ENCODE data around the gene MELTF. TPM values are rescaled to one million over a fixed set of nuclear protein-coding genes. Genes with fewer than 3 reads are reported as not detected.

Gene MELTF
- total and polyA plus RNA-seq, 9 of the 15 experiments (the other 6 are each of a cell fraction or from before 2014, with no cell fraction given): 0.35 to 10.5 (median 4.5) TPM

DNA sequence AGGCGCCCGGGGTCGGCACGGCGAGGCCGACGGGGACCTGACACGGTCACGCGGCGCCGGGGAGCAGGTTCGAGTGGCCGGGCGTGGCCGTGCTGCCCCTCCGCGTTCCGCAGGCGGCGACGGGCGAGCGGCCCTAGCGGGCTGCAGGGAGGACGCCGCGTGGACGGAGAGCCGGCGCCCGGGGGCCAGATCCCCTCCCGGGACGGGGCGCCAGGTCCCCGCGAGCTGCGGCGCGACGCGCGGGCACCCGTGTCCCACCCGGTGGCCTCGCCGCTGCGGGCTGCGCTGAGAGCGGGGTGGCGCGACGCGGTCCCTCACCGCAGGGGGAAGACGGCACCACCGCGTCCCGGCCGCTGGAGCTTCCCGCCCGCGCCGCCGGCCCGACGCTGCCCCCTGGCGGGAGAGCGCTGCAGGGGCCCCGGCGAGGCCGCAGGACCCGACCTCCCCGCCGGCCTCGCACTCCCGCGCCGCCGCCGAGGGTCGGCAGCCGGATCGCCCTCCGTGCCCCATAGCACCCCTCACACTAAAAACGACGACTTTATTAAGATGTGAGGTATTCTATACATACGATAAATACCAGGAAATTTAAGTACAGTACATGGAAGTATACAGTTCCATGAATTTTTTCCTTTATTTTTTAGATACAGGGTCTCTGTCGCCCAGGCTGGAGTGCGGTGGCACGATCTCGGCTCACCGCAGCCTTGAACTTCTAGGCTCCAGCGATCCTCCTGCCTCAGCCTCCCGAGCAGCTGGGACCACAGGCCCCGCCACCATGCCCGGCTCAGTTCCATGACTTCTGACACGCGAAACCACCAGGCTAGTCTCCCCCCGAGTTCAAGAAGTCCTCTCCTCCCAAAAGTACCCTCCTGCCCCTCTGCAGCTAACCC, 59.7 kb downstream of the MELTF start (continued):
- no peak for TF ChIP-seq MAFF (IDR thresholded peaks at IDR 0.05; ENCODE audit: low read length)
- TF ChIP-seq ZNF133 (CRISPR knock-in tag; IDR thresholded peaks at IDR 0.05): no peak
- TF ChIP-seq ZNF232 (CRISPR knock-in tag; IDR thresholded peaks at IDR 0.05): no peak
- no peak for TF ChIP-seq POLR2AphosphoS5 (IDR thresholded peaks at IDR 0.05; ENCODE audit: control insufficient read depth, insufficient read depth, low read depth, low read length)
- no peak for TF ChIP-seq ETV1 (tag; conservative IDR thresholded peaks at IDR 0.05; ENCODE audit: low read depth)
- no peak for TF ChIP-seq BHLHE40 (IDR thresholded peaks at IDR 0.05; ENCODE audit: low read length)
- no peak for TF ChIP-seq ZNF717 (CRISPR knock-in tag; IDR thresholded peaks at IDR 0.05)
- no peak for TF ChIP-seq NCOA2 (IDR thresholded peaks at IDR 0.05; ENCODE audit: partially characterized antibody in 2 of 2)
- TF ChIP-seq CBFA2T3 (IDR thresholded peaks at IDR 0.05): no peak
- TF ChIP-seq SRSF3 (IDR thresholded peaks at IDR 0.05; ENCODE audit: insufficient read depth, low read length): no peak
- TF ChIP-seq, protein P1, sequence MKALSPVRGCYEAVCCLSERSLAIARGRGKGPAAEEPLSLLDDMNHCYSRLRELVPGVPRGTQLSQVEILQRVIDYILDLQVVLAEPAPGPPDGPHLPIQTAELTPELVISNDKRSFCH (CRISPR knock-in tag; IDR thresholded peaks at IDR 0.05): no peak
- TF ChIP-seq, protein P1 (tag; IDR thresholded peaks at IDR 0.05): no peak
- no peak for TF ChIP-seq STAT5A (IDR thresholded peaks at IDR 0.05; ENCODE audit: borderline replicate concordance, low read length)
- TF ChIP-seq ZNF408 (CRISPR knock-in tag; IDR thresholded peaks at IDR 0.05; ENCODE audit: low read depth): no peak
- no peak for TF ChIP-seq ARNT (IDR thresholded peaks at IDR 0.05)
- TF ChIP-seq ETV6 (IDR thresholded peaks at IDR 0.05; ENCODE audit: borderline replicate concordance in 1 of 2, low read depth in 2 of 2, low read length in 1 of 2): no peak
- peak; percentile 81; the same call in 1 of the 2 replicates for TF ChIP-seq ETV6 (CRISPR knock-in tag; IDR thresholded peaks at IDR 0.05; ENCODE audit: borderline replicate concordance)
- no peak for TF ChIP-seq RBM34 (IDR thresholded peaks at IDR 0.05; ENCODE audit: borderline replicate concordance, insufficient read depth, low read length)
- TF ChIP-seq DPF2 (IDR thresholded peaks at IDR 0.05): no peak
- peak; percentile 58 for TF ChIP-seq SIN3B (IDR thresholded peaks at IDR 0.05; ENCODE audit: low read depth)
- TF ChIP-seq, protein P2, sequence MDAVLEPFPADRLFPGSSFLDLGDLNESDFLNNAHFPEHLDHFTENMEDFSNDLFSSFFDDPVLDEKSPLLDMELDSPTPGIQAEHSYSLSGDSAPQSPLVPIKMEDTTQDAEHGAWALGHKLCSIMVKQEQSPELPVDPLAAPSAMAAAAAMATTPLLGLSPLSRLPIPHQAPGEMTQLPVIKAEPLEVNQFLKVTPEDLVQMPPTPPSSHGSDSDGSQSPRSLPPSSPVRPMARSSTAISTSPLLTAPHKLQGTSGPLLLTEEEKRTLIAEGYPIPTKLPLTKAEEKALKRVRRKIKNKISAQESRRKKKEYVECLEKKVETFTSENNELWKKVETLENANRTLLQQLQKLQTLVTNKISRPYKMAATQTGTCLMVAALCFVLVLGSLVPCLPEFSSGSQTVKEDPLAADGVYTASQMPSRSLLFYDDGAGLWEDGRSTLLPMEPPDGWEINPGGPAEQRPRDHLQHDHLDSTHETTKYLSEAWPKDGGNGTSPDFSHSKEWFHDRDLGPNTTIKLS (IDR thresholded peaks at IDR 0.05; ENCODE audit: borderline replicate concordance, low read depth): peak; percentile 83; the same call in 1 of the 2 replicates
- no peak for TF ChIP-seq ZNF561 (CRISPR knock-in tag; conservative IDR thresholded peaks at IDR 0.05)
- TF ChIP-seq, protein P3, sequence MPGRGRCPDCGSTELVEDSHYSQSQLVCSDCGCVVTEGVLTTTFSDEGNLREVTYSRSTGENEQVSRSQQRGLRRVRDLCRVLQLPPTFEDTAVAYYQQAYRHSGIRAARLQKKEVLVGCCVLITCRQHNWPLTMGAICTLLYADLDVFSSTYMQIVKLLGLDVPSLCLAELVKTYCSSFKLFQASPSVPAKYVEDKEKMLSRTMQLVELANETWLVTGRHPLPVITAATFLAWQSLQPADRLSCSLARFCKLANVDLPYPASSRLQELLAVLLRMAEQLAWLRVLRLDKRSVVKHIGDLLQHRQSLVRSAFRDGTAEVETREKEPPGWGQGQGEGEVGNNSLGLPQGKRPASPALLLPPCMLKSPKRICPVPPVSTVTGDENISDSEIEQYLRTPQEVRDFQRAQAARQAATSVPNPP (IDR thresholded peaks at IDR 0.05; ENCODE audit: borderline replicate concordance, insufficient read depth, insufficient read length): no peak
- no peak for TF ChIP-seq HEY1 (CRISPR knock-in tag; IDR thresholded peaks at IDR 0.05; ENCODE audit: borderline replicate concordance)
- no peak for TF ChIP-seq SRSF9 (IDR thresholded peaks at IDR 0.05; ENCODE audit: borderline replicate concordance, low read depth, low read length)

Data from K562 (cell line).